ENCODE results near the gene TKT.

DNA sequence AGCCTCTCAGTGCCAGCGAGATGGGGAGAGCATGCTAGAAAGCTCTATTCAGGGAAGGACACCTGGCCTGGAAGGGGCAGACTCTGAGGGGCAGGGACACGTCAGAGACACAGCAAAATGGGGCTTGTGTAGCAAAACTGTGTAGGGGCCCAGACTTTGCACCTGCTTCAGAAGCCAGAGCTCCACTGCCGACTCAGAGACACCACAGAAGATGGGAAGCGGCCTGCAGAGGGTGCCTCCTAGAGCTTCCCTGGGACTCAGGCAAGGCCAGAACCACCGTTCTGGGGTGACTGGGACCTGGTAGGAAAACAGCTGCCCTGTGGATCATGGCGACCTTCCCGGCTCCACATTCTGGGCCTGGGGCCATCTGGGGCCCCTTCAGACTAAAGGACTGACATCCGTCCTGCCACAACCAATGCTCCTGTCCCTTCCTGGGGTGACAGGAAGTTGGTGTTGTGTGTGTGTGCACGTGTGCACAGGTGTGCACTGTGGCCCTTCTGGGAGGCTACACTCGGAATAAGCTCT lies 17.4 kb upstream of the TKT start:
- no peak for TF ChIP-seq CTCF (IDR thresholded peaks at IDR 0.05)
- no peak for TF ChIP-seq POLR2A (IDR thresholded peaks at IDR 0.05)

Measured in ovary (tissue), 3 donors.